HG03135 (cell line): Measurements from ENCODE around the gene FOXL3.
"Not testable (repeated sequence)": the region's sequence is repeated elsewhere in the genome, so short reads cannot be mapped to it uniquely, and the experiment has no call there.

ENCODE experiments used
- ATAC-seq: cut with Tn5 transposase; IDR thresholded peaks from one replicate; pipeline ENCODE4 v1.9.1; 2021; ENCODE audit warnings: mild to moderate bottlenecking, moderate library complexity; ENCODE audit not compliant: unreplicated experiment

FOXL3 gene

GRCh38 chr7:286266-286665 lies 3.7 kb upstream of the FOXL3 start:
- no peak for ATAC-seq

- ATAC-seq, result no peak
Observed at GRCh38 chr7:288671-289101, 1.3 kb upstream of the FOXL3 start.

- no peak for ATAC-seq
Observed at GRCh38 chr7:289209-289755, 688 bp upstream of the FOXL3 start.

GRCh38 chr7:290554-291372 lies 793 bp downstream of the FOXL3 start:
- no peak for ATAC-seq

GRCh38 chr7:291373-292092 lies 1.6 kb downstream of the FOXL3 start:
- ATAC-seq, result no peak

- ATAC-seq, result no peak
Observed at GRCh38 chr7:292226-292625, 2.3 kb downstream of the FOXL3 start.

- no peak for ATAC-seq
Observed at GRCh38 chr7:292826-293225, 2.9 kb downstream of the FOXL3 start.

GRCh38 chr7:293681-294439 lies 3.9 kb downstream of the FOXL3 start:
- ATAC-seq, result no peak

- no peak for ATAC-seq
Observed at GRCh38 chr7:294440-295154, 4.6 kb downstream of the FOXL3 start.

GRCh38 chr7:295155-296154 lies 5.5 kb downstream of the FOXL3 start:
- no peak for ATAC-seq

- no peak for ATAC-seq
Observed at GRCh38 chr7:296373-296945, 6.5 kb downstream of the FOXL3 start.

GRCh38 chr7:297141-297540 lies 7.2 kb downstream of the FOXL3 start:
- not testable (repeated sequence) for ATAC-seq

- no peak for ATAC-seq
Observed at GRCh38 chr7:297611-298374, 7.8 kb downstream of the FOXL3 start.

GRCh38 chr7:298375-298702 lies 8.4 kb downstream of the FOXL3 start:
- no peak for ATAC-seq

GRCh38 chr7:298743-299142 lies 8.8 kb downstream of the FOXL3 start:
- ATAC-seq, result no peak

GRCh38 chr7:299169-299568 lies 9.2 kb downstream of the FOXL3 start:
- ATAC-seq, result no peak

GRCh38 chr7:299628-300027 lies 9.7 kb downstream of the FOXL3 start:
- no peak for ATAC-seq

- no peak for ATAC-seq
Observed at GRCh38 chr7:300048-300447, 10.1 kb downstream of the FOXL3 start.
